Measurements from ENCODE around the gene POU1F1. TPM values are rescaled to one million over a fixed set of nuclear protein-coding genes. Genes with fewer than 3 reads are reported as not detected.

Gene POU1F1
- polyA plus RNA-seq, 1 of the 3 experiments (the other 2 are of a cell fraction), result not detected

GRCh38 chr3:87287011-87287410 lies 10.6 kb upstream of the POU1F1 start:
- 13% methylated on average over 1 of the region's 1 CpG for WGBS (ENCODE audit: low lambda C conversion rate)
- Histone ChIP-seq H3F3A (replicated peaks; ENCODE audit: insufficient read depth) (no peaks in the 10 kb centered on the region), H3K9me2 (no peaks in the 10 kb centered on the region), H3K79me2 (ENCODE audit: insufficient read depth) (no peaks in the 10 kb centered on the region), H3K4me3 (ENCODE audit: low read depth in 2 of 2, low read length in 1 of 2) (no peak overlapping the region), H4K20me1 (ENCODE audit: insufficient read depth) (no peaks in the 10 kb centered on the region), H3K4me1 (ENCODE audit: control insufficient read depth in 1 of 2, insufficient read depth in 2 of 2, low read depth in 1 of 2, low read length in 1 of 2) (no peaks in the 10 kb centered on the region), H3K27me3 (ENCODE audit: insufficient read depth) (no peaks in the 10 kb centered on the region), H3K4me2 (no peak overlapping the region), H3K27ac (ENCODE audit: low read depth in 2 of 2, low read length in 1 of 2) (no peak overlapping the region), H3K9me3 (no peaks in the 10 kb centered on the region), H3K36me3 (replicated peaks in 1 of 2; ENCODE audit: control insufficient read depth in 1 of 2, insufficient read depth in 2 of 2, low read length in 1 of 2) (no peaks in the 10 kb centered on the region), H2AFZ (ENCODE audit: low read depth) (no peak overlapping the region), H3K9ac (no peak overlapping the region)
- ChIA-PET CTCF (interaction anchor here (0.8 to 3.9 kb wide), 4 partner anchors 11 to 64 kb away, joined by 3 to 17 read pairs (median 6); no protein-coding TSS in a partner anchor), POLR2A (no interaction called here)
- DNase-seq, result no peak
- TF ChIP-seq NFIC (IDR thresholded peaks at IDR 0.05; ENCODE audit: borderline replicate concordance) (no peak), RXRA (IDR thresholded peaks at IDR 0.05; ENCODE audit: borderline replicate concordance, low read depth) (no peak), GATA2 (CRISPR knock-in tag; IDR thresholded peaks at IDR 0.05) (no peak), SMC3 (IDR thresholded peaks at IDR 0.05; ENCODE audit: low read depth, low read length) (no peak), SIN3A (IDR thresholded peaks at IDR 0.05; ENCODE audit: borderline replicate concordance, low read depth, low read length) (no peak), MXI1 (IDR thresholded peaks at IDR 0.05; ENCODE audit: low read depth, low read length) (no peak), IRF3 (IDR thresholded peaks at IDR 0.05; ENCODE audit: low read depth, low read length) (no peak), RCOR1 (IDR thresholded peaks at IDR 0.05; ENCODE audit: low read length) (no peak), REST (IDR thresholded peaks at IDR 0.05; ENCODE audit: low read depth, low read length) (no peak), USF2 (IDR thresholded peaks at IDR 0.05; ENCODE audit: borderline replicate concordance, low read depth, low read length) (no peak), ZBTB33 (IDR thresholded peaks at IDR 0.05; ENCODE audit: borderline replicate concordance, low read depth) (no peak), CHD2 (IDR thresholded peaks at IDR 0.05; ENCODE audit: low read length, partially characterized antibody) (no peak), GABPA (IDR thresholded peaks at IDR 0.05; ENCODE audit: low read depth) (no peak), YY1 (IDR thresholded peaks at IDR 0.05; ENCODE audit: low read depth) (no peak), MEF2A (IDR thresholded peaks at IDR 0.05; ENCODE audit: borderline replicate concordance, low read depth) (no peak), FOSL2 (IDR thresholded peaks at IDR 0.05; ENCODE audit: borderline replicate concordance, low read depth) (no peak)

All from SK-N-SH (cell line).